BE2C (cell line): Measurements from ENCODE around the gene NPAS3.

Experiments
- DNase-seq: peaks from one replicate; pipeline ENCODE4 v3.0.0-alpha.2; 2020
- H3K27me3 ChIP-seq: fragments of 250-450 bp; sonication (Bioruptor Pico); 2 replicates; pipeline ENCODE4 v1.5.1; 2020; ENCODE audit warnings: mild to moderate bottlenecking
- H3K36me3 ChIP-seq: fragments of 250-450 bp; sonication (Bioruptor Pico); 2 replicates; pipeline ENCODE4 v1.5.1; 2020; ENCODE audit warnings: mild to moderate bottlenecking
- H3K4me1 ChIP-seq: fragments of 250-450 bp; sonication (Bioruptor Pico); 2 replicates; pipeline ENCODE4 v1.5.1; 2020
- H3K4me3 ChIP-seq: 2 replicates; pipeline ENCODE4 v1.5.1; 2011; ENCODE audit warnings: low read depth, low read length
- H3K9me3 ChIP-seq: fragments of 250-450 bp; sonication (Bioruptor Pico); 2 replicates; pipeline ENCODE4 v1.5.1; 2020
- CTCF ChIP-seq: IDR thresholded peaks from 2 replicates; pipeline ENCODE4 v1.5.1; 2012; ENCODE audit warnings: mild to moderate bottlenecking, low read depth, low read length

Gene NPAS3

GRCh38 chr14:33052943-33053342 is 114.3 kb downstream of the NPAS3 start:
- Histone ChIP-seq H3K27me3 (peaks cover 19% of the 10 kb centered on the region), H3K9me3 (no peaks in the 10 kb centered on the region), H3K4me1 (no peaks in the 10 kb centered on the region), H3K4me3 (no peak overlapping the region), H3K36me3 (no peaks in the 10 kb centered on the region)
- DNase-seq, result no peak
- TF ChIP-seq CTCF, result no peak

GRCh38 chr14:33056213-33056612 is 117.5 kb downstream of the NPAS3 start:
- TF ChIP-seq CTCF, result no peak
- H3K27me3 ChIP-seq, result peaks cover 30% of the 10 kb centered on the region
- H3K9me3 ChIP-seq, result no peaks in the 10 kb centered on the region
- DNase-seq, result no peak
- no peak overlapping the region for H3K4me3 ChIP-seq
- no peaks in the 10 kb centered on the region for H3K4me1 ChIP-seq
- no peaks in the 10 kb centered on the region for H3K36me3 ChIP-seq

- Histone ChIP-seq H3K4me3 (no peak overlapping the region), H3K9me3 (no peaks in the 10 kb centered on the region), H3K4me1 (no peaks in the 10 kb centered on the region), H3K36me3 (no peaks in the 10 kb centered on the region), H3K27me3 (peaks cover 31% of the 10 kb centered on the region)
- TF ChIP-seq CTCF, result no peak
- DNase-seq, result no peak
Observed at GRCh38 chr14:33057585-33057984, 118.9 kb downstream of the NPAS3 start.

- Histone ChIP-seq H3K27me3 (peaks cover 16% of the 10 kb centered on the region), H3K36me3 (no peaks in the 10 kb centered on the region), H3K4me3 (no peak overlapping the region), H3K9me3 (no peaks in the 10 kb centered on the region), H3K4me1 (no peaks in the 10 kb centered on the region)
- no peak for TF ChIP-seq CTCF
- DNase-seq, result no peak
Observed at GRCh38 chr14:33061667-33062325, 123.1 kb downstream of the NPAS3 start.

- no peaks in the 10 kb centered on the region for H3K4me1 ChIP-seq
- no peaks in the 10 kb centered on the region for H3K9me3 ChIP-seq
- no peak for TF ChIP-seq CTCF
- no peak overlapping the region for H3K4me3 ChIP-seq
- no peaks in the 10 kb centered on the region for H3K36me3 ChIP-seq
- peaks cover 12% of the 10 kb centered on the region for H3K27me3 ChIP-seq
- no peak for DNase-seq
Observed at GRCh38 chr14:33062476-33062875, 123.8 kb downstream of the NPAS3 start.

GRCh38 chr14:33062881-33063280 is 124.2 kb downstream of the NPAS3 start:
- H3K9me3 ChIP-seq, result no peaks in the 10 kb centered on the region
- H3K27me3 ChIP-seq, result peaks cover 12% of the 10 kb centered on the region
- TF ChIP-seq CTCF, result no peak
- H3K4me3 ChIP-seq, result no peak overlapping the region
- no peak for DNase-seq
- H3K4me1 ChIP-seq, result no peaks in the 10 kb centered on the region
- H3K36me3 ChIP-seq, result no peaks in the 10 kb centered on the region
